ENCODE data around the gene ARHGEF7. TPM values are rescaled to one million over a fixed set of nuclear protein-coding genes. Genes with fewer than 3 reads are reported as not detected.

The ARHGEF7 gene
- total RNA-seq, 3 donors from 2014 or later, result 55.3 to 82.5 (median 62.6) TPM

DNA sequence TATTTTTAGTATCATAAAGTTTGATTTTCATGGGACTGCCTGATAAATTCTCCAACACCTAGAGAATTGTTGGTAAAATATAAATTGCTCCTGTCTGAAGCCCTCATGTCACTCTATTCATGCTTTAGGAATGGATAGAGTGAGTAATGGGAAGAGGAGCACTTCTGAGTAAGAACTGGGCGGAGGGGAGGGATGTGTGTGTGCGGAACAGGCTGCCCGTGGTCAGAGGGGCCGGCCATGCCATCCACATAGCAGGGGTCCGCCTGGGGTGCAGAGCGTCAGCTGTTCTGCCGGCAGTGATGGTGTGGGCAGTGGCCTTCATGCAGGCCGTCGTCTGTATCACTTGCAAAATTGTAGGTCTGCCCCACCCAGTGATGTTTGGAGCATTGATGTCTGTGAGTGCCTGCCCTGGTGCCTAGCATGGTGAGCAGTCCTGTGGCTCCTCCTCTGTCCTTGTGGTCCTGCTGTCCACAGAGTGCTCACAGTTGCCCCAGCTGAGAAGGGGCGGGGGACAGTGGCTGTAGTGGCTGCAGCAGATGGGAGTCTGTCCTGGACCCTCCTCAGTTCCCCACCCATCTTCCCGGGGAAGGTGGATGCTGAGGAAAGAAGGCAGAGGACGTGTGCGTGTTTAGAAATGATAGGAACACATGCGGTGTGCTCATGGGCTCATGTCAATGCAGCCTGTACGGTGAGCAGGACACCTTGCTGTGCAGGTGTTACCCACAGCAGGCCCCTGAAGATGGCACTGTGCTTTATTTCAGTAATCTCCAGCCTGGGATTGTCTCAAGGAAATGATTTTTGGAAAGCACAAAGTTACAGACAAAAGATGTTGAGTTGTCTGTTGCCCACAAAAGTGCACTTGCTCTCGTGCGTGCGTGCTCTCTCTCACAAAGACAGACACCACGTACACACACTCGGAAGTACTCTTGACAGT is 155.9 kb downstream of the ARHGEF7 start:
- DNase-seq, result no peak
- no peak for ATAC-seq
- no peaks in the 10 kb centered on the region for H3K9me3 ChIP-seq
- H3K4me1 ChIP-seq (ENCODE audit: low read depth), result no peaks in the 10 kb centered on the region
- TF ChIP-seq, protein P1, sequence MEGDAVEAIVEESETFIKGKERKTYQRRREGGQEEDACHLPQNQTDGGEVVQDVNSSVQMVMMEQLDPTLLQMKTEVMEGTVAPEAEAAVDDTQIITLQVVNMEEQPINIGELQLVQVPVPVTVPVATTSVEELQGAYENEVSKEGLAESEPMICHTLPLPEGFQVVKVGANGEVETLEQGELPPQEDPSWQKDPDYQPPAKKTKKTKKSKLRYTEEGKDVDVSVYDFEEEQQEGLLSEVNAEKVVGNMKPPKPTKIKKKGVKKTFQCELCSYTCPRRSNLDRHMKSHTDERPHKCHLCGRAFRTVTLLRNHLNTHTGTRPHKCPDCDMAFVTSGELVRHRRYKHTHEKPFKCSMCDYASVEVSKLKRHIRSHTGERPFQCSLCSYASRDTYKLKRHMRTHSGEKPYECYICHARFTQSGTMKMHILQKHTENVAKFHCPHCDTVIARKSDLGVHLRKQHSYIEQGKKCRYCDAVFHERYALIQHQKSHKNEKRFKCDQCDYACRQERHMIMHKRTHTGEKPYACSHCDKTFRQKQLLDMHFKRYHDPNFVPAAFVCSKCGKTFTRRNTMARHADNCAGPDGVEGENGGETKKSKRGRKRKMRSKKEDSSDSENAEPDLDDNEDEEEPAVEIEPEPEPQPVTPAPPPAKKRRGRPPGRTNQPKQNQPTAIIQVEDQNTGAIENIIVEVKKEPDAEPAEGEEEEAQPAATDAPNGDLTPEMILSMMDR (IDR thresholded peaks at IDR 0.05), result no peak
- no peak overlapping the region for H3K4me3 ChIP-seq
- peaks cover 5% of the 10 kb centered on the region for H3K36me3 ChIP-seq (ENCODE audit: low read depth)
- intact Hi-C loops (cut with DNase I, micrococcal nuclease), result no loop called here

DNA sequence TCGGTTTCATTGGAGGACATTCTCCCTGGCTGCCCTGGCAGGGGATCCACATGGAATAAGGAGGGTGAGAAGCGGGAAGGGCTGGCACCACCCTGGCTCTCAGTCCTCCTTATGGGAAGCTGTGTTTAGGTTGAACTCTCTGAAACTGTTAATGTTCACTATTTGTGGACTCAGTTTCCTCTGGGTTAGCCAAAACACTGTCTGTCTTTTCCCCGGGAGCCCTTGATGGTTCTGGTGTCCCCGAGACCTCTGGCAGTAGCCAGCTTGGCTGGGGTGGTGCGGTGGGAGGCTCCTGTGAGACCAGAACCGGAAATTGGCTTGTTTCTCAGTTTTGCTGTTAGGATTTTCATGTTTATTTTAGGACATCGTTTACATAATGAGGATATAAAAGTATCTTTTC is 157.0 kb downstream of the ARHGEF7 start:
- no peak for DNase-seq
- Histone ChIP-seq H3K4me1 (ENCODE audit: low read depth) (no peaks in the 10 kb centered on the region), H3K4me3 (no peak overlapping the region), H3K9me3 (no peaks in the 10 kb centered on the region), H3K36me3 (ENCODE audit: low read depth) (peaks cover 5% of the 10 kb centered on the region)
- TF ChIP-seq, protein P1 (IDR thresholded peaks at IDR 0.05), result no peak
- intact Hi-C loops (cut with DNase I, micrococcal nuclease), result no loop called here
- ATAC-seq, result no peak

DNA sequence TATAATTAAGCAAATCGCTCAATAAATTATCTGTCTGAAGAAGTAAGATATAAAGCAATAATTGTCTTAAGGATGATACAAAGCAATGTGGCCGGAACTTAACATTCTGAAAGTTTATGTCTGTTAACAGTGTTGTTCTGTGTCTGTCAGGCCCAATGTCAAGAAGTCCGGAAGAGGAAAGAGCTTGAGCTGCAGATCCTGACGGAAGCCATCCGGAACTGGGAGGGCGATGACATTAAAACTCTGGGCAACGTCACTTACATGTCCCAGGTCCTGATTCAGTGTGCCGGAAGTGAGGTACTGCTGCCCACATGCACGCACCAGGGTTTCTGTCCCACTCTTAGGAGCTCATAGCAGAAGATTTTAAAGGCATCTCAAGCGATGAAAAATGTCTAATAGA is 160.3 kb downstream of the ARHGEF7 start:
- intact Hi-C loops (cut with DNase I, micrococcal nuclease), result no loop called here
- no peak for ATAC-seq
- Histone ChIP-seq H3K4me1 (ENCODE audit: low read depth) (no peaks in the 10 kb centered on the region), H3K4me3 (no peak overlapping the region), H3K9me3 (no peaks in the 10 kb centered on the region), H3K36me3 (ENCODE audit: low read depth) (peaks cover 5% of the 10 kb centered on the region)
- TF ChIP-seq, protein P1 (IDR thresholded peaks at IDR 0.05), result no peak
- DNase-seq, result no peak

DNA sequence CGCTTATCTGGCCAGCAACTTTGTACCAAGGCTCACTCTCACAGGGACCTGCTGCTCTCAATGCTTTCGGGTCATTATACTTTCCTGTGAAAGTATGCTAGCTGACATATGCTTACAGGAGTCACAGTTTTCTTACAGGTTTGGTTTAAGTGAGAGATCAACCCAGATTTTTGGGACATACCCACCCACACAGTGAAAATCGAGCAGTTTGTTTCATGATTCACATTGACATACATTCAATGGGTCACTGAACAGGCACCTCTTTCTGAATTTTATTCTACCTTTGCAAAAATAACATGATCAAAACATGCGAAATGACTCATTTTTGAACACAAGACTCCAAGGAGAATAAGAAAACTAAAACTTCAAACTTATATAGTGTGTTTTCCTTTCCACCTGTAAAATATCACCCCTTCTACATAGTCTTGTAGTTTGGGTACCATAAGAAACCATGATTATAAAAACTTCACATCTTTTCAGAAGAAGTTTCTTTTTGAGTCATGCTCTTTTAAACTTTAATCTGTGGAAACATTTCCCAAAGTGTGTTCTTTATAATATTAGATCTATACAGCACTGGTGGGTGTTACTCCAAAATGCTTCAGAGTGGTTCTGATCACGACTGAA is 161.0 kb downstream of the ARHGEF7 start:
- TF ChIP-seq, protein P1 (IDR thresholded peaks at IDR 0.05), result no peak
- intact Hi-C loops (cut with DNase I, micrococcal nuclease), result no loop called here
- Histone ChIP-seq H3K4me1 (ENCODE audit: low read depth) (no peaks in the 10 kb centered on the region), H3K4me3 (no peak overlapping the region), H3K36me3 (ENCODE audit: low read depth) (peaks cover 5% of the 10 kb centered on the region), H3K9me3 (no peaks in the 10 kb centered on the region)
- ATAC-seq (no peak), DNase-seq (no peak)

DNA sequence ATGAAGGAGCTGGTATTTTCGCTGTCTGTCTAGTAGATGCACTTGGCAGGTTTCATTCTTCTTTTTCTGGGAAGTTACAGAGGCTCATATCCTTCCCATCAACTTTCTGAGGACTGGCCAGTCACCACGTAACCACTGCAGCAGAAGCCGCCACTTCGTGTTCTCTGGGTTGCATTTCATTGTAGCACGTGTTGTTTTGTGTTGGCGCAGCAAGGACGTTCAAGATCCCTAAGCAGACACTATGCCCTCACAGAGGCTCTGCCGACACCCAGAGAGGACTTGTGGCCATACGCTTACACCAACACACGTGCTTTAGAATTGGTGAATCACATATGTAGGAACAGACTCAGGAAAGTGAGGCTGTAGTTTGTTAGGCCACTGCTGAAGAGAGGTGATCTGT is 163.1 kb downstream of the ARHGEF7 start:
- peaks cover 6% of the 10 kb centered on the region for H3K36me3 ChIP-seq (ENCODE audit: low read depth)

More for the DNA sequence above, 163.1 kb downstream of the ARHGEF7 start:
- no peak overlapping the region for H3K4me3 ChIP-seq
- no peak for ATAC-seq
- H3K4me1 ChIP-seq (ENCODE audit: low read depth), result no peaks in the 10 kb centered on the region
- DNase-seq, result no peak
- TF ChIP-seq, protein P1 (IDR thresholded peaks at IDR 0.05), result no peak
- intact Hi-C loops (cut with DNase I, micrococcal nuclease), result no loop called here
- no peaks in the 10 kb centered on the region for H3K9me3 ChIP-seq

Data from mucosa of descending colon (tissue), 3 donors.